Stimulated activated CD4-positive, alpha-beta T cell treated with anti-CD3 and anti-CD28 coated beads, Interleukin-1b, Interleukin-23, amount 100 ng/mL, for 4 hours (primary cell): ENCODE data around the gene AGBL4.
"Not testable (repeated sequence)": the region's sequence is repeated elsewhere in the genome, so short reads cannot be mapped to it uniquely, and the experiment has no call there.

ENCODE experiments used
- DNase-seq, 2 donors: peaks; one replicate each; pipeline ENCODE4 v3.0.0-alpha.2; 2020; ENCODE audit warnings: low read depth in 2 of 2

The AGBL4 gene

DNA sequence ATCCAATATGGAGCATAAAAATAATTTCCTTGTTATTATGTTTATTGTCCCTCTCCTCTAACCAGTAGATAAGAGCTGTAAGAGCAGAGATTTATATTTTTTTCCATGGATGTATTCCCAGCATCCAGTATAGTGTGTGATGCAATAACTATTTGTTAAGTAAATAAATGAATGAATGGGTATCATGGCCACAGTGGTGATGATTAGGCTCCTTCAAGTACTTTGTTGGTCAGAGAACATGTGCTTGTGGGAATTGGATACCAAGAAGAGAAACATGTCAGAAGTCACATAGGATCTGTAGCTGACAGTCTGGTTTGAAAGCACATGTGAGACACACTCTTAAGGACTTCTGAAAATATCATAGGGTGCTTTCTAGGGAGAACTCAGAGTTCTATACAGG, 588.5 kb downstream of the AGBL4 start:
- DNase-seq, result no peak

DNA sequence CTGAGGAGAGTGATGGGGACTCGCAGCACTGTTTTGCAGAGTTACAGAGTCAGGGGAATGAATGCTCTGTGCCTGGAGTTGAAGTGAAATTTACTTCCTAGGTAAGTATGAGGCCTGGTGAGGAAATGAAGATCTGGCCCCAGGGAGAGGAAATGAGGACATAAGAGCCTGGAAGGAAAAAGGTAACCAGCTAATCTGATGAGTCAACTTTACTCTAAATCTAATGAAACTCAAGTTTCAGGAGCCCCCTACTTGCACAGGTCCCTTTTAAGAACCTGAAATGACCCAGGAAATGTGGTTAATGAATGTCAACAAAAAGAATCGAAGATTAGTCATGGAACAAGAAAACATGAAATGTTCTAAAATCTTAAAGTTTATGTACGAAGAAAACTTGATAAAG, 599.0 kb downstream of the AGBL4 start:
- no peak for DNase-seq

DNA sequence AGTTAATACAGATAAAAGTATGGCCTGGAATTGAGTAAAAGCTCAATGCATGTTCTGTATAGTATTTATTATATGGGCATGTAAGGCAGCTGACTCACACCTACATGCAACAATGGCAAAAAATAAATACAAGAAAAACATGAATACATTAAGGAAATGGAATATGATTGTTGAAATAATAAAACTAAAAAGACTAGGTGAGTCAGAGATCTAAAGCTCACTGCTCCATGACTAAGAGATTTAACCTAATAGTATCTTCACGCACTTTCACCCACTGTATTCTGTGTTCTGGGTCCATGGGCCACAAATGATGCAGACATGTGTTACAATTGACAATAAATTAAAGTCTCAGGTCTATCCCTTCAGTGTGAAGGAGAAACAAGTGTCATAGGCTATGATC, 607.0 kb downstream of the AGBL4 start:
- no peak for DNase-seq

DNA sequence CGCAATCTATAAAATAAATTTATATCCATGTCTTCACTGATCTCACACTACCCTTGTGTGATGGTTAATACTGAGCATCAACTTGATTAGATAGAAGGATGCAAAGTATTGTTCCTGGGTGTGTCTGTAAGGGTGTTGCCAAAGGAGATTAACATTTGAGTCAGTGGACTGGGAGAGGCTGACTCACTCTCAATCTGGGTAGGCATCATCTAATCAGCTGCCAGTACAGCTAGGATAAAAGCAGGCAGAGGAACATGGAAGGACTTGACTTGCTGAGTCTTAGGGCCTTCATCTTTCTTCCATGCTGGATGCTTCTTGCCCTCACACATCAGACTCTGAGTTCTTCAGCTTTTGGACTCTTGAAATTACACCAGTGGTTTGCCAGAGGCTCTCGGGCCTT, 615.4 kb downstream of the AGBL4 start:
- DNase-seq, result no peak

DNA sequence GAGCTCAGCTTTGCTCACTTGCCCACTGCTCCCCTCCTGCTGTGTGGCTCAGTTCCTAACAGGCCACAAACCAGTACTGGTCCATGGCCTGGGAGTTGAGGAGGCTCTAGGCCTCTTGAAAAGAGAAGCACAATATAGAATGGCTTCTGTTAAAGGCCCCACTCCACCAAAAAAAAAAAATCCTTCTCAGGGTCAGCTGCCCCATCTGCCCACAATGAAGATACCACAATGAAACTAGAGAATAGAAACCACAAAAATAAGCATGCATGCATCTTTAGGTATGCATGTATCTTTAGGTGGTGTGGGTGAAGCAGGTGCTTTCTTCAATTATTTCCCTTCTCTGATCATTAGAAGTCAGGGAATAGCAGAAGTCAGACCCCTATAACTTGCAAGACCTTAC, 626.7 kb downstream of the AGBL4 start:
- no peak for DNase-seq

DNA sequence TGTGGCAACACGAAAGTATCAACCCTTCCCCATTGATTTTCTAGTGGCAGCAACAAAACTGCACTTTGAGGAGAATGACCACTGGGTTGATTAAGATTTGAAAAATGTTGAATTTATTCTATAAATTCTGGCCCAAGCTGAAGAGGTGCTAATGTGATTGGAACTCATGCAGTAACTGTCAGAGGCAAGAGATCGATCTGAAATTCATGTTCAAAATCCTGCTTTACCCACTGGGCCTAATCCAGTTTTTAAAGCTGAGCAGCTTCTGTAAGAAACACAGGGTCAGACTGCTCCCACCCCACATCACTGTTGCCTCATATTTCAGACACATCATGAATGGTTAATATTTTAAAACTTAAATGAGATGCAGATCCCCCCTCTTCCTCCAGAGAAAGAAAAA, 629.6 kb downstream of the AGBL4 start:
- no peak for DNase-seq

DNA sequence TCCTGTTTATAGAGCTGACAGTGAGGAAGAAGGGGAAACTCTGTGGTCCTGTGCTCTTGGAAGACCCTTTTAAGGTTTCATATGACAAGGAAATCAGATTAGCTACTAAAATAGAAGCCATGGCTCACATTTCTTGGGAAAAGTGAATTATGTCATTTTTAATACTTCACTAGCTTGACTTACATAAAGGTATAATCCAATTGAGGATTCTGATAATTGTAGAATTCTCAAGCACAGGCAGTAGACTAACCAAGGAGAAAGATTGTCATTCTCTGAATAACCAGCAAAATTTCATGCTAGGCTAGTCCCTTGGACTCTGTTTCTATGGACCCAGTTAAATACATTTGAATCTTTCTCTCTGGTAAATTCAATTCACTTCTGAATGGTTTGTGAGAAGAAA, 634.1 kb downstream of the AGBL4 start:
- DNase-seq, result no peak

DNA sequence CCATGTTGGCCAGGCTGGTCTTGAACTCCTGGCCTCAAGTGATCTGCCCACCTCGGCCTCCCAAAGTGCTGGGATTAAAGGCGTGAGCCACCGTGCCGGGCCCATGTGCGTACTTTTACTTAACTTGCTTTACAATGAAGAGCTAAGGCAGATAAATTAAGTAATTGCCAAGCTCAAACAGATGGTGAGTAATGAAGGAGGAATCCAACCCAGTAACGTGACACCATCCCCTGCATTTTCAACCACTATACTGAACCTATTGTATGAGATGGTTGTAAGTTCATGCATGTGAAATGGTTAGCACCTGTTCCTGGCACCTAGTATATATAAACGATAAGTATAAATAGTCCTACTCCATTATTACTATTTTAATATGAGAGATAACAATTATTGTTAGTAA, 659.1 kb downstream of the AGBL4 start:
- DNase-seq, result no peak

DNA sequence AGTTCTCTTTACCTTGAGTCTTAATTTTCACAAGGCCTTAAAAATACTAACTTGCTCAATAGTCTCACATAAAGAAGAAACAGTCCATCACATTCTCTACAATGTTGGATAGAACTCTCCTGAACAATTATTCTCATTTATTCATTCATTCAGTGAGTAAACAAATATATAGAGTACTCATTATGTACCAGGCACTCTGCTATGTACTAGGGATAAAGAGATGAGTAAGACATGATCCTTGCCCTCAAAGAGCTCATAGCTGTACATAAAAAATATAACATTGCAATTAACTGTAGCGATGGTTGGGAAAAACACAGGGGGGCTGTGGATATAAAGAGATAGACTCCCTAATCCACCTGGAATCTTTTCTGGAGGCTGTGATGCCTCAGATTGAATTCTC, 660.1 kb downstream of the AGBL4 start:
- no peak for DNase-seq

DNA sequence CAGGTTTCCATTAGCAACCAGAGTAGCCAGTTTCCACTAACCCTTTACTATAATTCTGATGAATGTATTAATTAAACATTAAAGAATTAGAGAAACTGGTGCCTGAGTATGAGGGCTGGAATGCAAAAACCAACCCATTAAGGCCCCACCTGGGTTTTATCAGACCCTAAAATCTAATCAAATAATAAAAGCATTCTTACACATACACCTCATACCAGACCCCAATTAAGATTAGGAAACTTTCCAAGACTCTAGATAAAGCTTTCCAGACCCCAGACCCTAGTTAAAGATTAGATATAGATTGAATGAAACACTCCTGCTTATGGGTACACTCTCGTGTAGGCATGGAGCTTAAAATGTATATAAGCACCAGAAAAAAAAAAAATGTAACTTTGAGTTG, 665.7 kb downstream of the AGBL4 start:
- DNase-seq, result no peak

DNA sequence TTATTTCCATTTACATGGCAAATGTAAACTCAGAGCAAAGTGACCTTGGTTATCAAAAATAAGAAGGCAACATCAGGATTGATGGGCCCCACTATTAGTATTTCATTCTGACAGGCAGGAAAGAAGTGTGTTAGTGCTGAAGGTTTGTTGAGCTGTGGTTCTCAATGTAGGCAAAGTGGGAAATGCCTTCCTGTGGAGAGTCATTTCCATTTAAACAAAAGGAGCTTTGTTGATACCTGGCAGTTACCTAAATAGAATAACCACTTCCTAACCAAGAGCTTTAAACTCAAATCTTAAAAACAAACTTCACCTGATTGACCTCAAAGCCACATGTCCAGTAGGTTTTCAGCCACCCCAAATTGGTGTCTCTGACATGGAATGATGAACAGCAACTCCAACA, 667.2 kb downstream of the AGBL4 start:
- DNase-seq, result no peak

DNA sequence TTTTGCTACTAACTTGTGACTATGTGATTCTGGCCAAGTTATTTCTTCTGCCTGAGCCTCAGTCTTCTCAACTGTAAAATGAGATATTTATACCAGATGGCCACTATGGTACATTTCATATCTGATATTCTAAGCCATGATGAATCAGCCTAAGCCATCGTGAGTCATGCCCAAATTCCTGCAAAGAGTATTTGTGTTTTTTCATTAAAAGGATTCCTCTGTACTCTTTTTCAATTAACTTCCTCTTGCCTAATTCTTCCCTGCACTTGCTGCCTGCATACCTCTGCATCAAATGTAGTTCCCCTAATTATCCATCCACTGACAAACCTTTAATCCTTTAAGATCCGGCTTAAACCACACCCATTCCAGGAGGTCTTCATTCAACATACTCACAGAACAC, 672.0 kb downstream of the AGBL4 start:
- no peak for DNase-seq

DNA sequence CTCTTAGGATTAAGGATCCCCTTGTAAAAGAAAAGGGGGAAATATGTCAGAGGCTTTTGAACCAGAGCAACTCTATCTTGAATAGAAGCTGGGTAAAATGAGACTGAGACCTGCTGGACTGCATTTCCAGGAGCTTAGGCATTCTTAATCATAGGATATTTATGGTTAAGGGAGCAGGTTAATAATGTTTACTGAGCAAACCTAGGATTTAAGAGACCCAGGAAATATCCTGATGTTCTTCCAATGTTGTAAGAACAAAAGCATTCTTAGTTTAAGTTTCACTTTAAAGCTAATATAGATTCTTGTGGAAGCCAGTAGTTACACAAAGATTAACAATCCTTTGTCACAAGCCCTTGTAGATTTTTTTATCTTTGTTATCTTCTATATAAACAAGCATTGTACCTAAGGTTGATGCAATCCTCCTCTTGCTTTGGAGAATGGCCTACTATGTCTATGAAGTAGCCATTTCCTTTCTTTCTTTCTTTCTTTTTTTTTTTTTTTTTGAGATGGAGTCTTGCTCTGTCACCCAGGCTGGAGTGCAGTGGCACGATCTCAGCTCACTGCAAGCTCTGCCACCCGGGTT, 676.9 kb downstream of the AGBL4 start:
- DNase-seq, result no peak

DNA sequence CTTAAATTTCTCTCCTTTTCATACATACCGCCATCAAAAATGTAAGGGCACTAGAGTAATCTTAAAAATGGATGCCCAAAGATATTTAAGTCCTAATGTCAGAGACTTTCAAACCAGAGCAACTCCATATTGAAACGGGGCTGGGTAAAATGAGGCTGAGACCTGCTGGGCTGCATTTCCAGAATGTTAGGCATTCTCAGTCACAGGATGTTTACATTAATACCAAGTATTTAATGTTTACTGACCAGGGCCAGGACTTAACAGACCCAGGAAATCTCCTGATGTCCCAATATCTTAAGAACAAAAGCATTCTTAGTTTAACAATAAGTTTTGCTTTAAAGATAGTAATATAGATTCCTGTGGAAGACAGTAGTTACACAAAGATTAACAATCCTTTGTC, 683.2 kb downstream of the AGBL4 start:
- no peak for DNase-seq

DNA sequence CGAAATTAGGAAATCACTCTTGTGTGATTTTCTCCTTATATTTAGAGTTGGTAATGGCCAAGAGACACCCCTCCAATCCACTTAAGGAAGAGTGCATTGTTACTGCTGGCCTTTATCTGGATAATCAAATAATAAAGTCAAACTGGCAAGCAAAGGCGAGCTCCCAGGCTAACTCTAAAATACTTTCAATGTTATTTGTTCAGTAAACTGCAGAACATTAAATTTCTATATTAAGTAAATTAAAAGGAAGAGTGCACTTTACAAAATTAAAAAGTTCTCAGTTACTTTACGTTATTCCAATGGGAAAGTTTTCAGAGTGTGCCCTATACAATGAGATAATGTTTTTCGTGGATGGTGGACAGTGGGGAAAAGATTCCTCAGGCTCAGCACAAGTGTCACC, 684.7 kb downstream of the AGBL4 start:
- no peak for DNase-seq

DNA sequence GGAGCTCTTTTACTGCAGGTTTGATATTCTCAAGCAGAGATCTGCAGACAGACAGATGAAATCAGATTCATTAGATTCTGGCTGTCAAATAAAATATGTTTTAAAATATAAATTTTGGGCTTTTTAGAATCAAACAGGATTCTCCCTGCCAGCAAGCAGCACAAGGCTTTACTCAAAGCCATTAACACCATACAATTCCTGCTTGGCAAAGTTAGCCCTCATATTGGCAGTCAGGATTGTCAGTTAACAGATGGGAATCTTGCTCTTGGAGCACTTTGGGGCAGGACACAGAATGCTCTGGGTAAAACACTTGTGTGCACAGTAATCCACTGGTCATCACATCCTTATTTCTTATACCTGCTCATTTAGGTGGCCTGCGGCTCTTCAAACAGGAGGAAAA, 686.5 kb downstream of the AGBL4 start:
- no peak for DNase-seq

DNA sequence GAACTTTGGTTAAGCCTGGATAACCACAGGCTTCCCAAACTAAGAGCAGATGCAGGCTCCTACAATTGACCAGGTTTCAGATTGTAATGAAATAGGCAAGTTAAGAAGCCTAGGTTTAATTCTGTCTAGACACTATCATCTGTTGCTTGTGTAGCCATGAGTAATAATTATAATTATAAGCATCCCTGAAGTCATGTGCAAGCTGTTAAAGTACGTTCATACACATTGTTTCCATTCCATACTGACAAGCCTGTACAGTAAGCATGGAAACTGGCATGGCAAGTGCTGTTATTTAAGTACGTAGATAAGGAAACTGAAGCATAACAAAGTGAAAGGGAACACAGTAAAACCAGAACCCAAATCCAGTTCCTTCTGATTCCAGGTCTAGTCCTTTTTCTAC, 689.8 kb downstream of the AGBL4 start:
- DNase-seq, result no peak

DNA sequence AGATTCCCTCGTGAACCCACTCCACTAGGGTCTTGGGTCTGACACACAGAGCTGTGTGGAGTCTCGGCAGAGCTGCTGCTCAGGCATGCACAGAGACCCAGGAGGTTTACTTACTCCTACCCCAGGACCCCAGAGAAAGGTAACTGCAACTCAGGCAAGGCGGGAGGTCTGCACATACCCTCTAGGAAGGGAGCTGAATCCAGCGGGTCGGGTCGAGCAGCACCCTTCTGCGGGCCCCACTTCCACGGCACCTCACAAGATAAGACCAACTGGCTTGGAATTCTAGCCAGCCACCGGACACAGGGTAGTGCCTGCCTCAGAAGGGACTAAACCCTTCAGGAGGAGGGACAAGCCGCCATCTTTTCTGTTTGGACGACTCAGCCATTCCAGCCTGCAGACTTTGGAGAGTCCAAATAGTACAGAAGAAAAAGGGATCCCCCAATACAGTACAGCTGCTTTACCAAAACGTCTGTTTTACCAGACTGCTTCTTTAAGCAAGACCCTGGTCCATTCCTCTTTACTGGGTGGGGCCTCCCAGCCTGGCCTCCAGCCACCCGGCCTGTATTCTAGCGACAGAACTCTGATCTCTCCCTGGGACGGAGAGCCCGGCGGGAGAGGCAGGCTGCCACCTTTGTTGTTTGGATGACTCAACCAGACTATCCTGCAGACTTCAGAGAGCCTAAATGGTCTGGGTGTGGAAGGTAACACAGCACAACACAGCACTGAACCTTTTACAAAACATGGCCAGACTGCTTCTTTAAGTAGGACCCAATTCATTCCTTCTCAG, 692.5 kb downstream of the AGBL4 start:
- DNase-seq, result no peak

DNA sequence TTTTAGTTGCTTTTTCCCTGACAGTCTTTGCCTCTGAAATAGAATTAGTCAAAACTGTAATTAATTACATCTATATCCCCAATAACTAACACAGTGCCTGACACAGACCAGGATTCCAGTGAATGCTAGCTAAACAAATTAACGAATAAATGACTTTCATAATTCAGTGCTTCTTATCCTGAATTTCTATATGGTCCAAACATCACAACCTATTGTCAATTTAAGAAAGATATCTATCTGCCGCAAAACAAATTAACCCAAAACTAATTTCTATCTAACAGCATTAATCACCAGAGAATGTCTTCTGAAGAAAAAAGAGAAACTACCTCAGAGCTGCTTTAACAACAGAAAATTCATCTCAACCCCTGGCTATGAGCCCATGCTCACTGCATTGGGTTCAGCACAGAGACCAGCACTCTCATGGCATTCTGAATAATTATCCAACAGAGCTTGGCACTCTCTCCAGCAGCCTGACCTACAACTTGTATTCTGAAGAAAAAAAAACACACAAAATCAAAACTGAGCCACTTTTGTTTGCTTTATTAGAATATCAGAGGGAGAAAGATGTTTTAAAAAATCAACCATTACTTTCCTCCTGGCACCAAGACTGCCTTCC, 699.7 kb downstream of the AGBL4 start:
- DNase-seq, result no peak

DNA sequence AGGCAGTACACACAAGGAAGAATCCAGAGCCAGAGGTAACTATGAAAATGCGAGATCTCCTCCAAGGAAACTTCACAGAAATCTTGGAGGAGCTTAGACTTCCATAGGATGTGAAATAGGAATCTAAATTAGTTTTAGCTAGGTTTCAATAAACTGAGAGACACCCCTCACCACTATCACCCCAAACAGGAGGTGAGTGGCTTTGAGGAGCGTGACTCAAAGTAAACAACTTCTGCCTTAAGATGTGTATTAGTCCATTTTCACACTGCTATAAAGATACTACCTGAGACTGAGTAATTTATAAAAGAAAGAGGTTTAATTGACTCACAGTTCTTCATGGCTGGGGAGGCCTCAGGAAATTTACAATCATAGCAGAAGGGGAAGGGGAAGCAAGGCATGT, 703.3 kb downstream of the AGBL4 start:
- DNase-seq, result not testable (repeated sequence)

DNA sequence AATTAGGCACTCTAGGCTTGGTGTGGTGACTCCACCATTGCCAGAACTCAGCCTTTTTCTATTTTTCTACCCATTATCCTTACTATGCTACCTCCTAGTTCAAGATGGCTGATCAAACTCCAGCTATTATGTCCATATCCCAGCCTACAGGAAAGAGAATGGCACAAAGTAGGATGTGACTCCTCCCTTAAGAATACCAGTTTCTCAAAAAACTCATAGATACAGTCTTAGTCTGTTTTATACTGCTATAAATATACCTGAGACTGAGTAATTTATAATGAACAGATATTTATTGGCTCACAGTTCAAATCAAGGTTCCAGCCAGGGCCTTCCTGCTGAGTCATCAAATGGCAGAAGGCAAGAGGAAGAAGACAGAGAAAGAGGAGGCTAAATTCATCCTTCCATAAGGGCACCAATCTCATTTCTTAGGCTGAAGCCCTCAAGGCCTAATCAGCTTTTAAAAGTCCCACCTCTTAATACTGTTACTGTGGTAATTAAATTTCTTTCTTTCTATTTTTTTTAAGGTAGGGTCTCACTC, 704.3 kb downstream of the AGBL4 start:
- no peak for DNase-seq

DNA sequence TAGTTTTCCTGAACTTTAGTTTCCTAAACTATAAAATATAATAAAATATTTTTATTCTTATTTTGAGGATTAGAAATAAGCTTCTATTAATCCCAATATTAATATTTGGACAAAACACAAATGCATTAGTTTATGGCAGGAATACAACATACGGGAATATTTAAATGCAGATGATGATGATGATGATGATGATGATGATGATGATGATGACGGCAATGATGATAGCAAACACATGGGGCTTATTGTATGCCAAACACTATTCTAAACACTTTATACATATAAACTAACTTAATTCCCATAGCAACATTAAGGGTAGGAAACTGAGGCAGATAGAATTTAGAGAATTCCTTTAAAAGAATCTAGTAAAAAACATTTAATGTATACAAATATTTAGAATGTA, 705.5 kb downstream of the AGBL4 start:
- DNase-seq, result no peak

DNA sequence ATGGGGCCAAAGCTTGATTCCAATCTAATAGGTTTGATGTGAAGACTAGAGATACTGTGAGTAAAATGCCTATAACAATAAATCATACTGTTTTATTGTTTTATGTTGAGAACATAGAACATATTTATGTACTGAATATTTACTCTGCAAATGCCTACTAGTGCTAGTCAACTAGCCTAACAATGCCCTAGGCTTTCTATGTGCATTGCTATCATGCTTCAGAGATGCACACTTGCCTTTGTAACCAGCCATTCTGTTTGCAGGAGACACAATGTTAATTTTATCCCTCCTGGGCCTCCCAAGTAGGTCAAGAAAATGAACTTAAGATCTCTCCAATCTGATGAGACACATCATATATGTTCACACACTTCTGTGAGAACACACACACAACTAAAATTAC, 716.3 kb downstream of the AGBL4 start:
- DNase-seq, result no peak
